B cell (primary cell): ENCODE data around the gene PLCB3. TPM values are rescaled to one million over a fixed set of nuclear protein-coding genes. Genes with fewer than 3 reads are reported as not detected.

Source experiments
- ATAC-seq: fragments of 200-7000 bp; cut with Tn5 transposase; one replicate; pipeline ENCODE4 v1.10.0; 2021; ENCODE audit warnings: low read depth, mild to moderate bottlenecking, moderate number of reproducible peaks, moderate library complexity
- CTCF ChIA-PET: fragments of 350-600 bp; sonication (Branson Sonifier 250); formaldehyde crosslinking; loops from one replicate; lab custom pipeline; 2021; ENCODE audit warnings: antibody characterized with exemption, inconsistent platforms; lab: Charles Lee
- POLR2A ChIA-PET: fragments of 350-600 bp; sonication (Branson Sonifier 250); formaldehyde crosslinking; loops from one replicate; lab custom pipeline; 2021; ENCODE audit warnings: antibody characterized with exemption; lab: Charles Lee
- DNase-seq: peaks from one replicate; pipeline ENCODE4 v3.0.0; 2013
- H2AFZ ChIP-seq: 2 replicates; pipeline ENCODE4 v1.6.1; 2012; ENCODE audit warnings: mild to moderate bottlenecking, low read depth, low read length; ENCODE audit not compliant: insufficient read depth, poor library complexity, severe bottlenecking
- H3K27ac ChIP-seq, 2 donors: 1 replicate in 1 of 2; 2 replicates in 1 of 2; pipeline ENCODE4 v1.5.1; 2012 to 2013; ENCODE audit warnings: low read length in 2 of 2, mild to moderate bottlenecking in 2 of 2, moderate library complexity in 1 of 2
- H3K27me3 ChIP-seq, 4 experiments: fragments of 200-600 bp in 1 of 4; sonication (generic) in 1 of 4; replicated peaks in 1 of 4; 1 replicate in 2 of 4; 2 replicates in 2 of 4; pipeline versions ENCODE4 v1.6.1 to v1.7.0; 2013 to 2016; ENCODE audit warnings: low read length in 3 of 4, mild to moderate bottlenecking in 2 of 4, mixed read lengths in 1 of 4, moderate library complexity in 1 of 4; ENCODE audit not compliant: insufficient read depth in 4 of 4, control insufficient read depth in 3 of 4; ENCODE audit errors: control extremely low read depth in 1 of 4
- H3K36me3 ChIP-seq, 2 experiments: replicated peaks in 1 of 2; 1 replicate in 1 of 2; 2 replicates in 1 of 2; pipeline versions ENCODE4 v1.6.1 to v1.7.1; 2013; ENCODE audit warnings: low read length in 1 of 2; ENCODE audit not compliant: insufficient read depth in 2 of 2, control insufficient read depth in 1 of 2; ENCODE audit errors: control extremely low read depth in 1 of 2, extremely low read depth in 1 of 2
- H3K4me1 ChIP-seq, 2 donors: fragments of 200-600 bp in 1 of 2; sonication (generic) in 1 of 2; 1 replicate in 1 of 2; 2 replicates in 1 of 2; pipeline versions ENCODE4 v1.5.1 to v1.6.1; 2013 to 2017; ENCODE audit warnings: low read length in 2 of 2; ENCODE audit not compliant: control insufficient read depth in 2 of 2, insufficient read depth in 2 of 2
- H3K4me2 ChIP-seq: replicated peaks from 2 replicates; pipeline ENCODE3; 2012; ENCODE audit warnings: mild to moderate bottlenecking, low read depth, low read length; ENCODE audit not compliant: poor library complexity, severe bottlenecking
- H3K4me3 ChIP-seq, 5 experiments: fragments of 200-600 bp in 1 of 5; sonication (generic) in 1 of 5; 1 replicate in 3 of 5; 2 replicates in 2 of 5; pipeline versions ENCODE4 v1.5.1 to v1.7.0; 2011 to 2016; ENCODE audit warnings: low read length in 4 of 5, mild to moderate bottlenecking in 4 of 5, low read depth in 2 of 5, control low read depth in 1 of 5, moderate library complexity in 1 of 5; ENCODE audit not compliant: insufficient read depth in 1 of 5; ENCODE audit errors: control extremely low read depth in 1 of 5, extremely low read depth in 1 of 5
- H3K79me2 ChIP-seq: fragments of 200-600 bp; sonication (generic); one replicate; pipeline ENCODE4 v1.6.0; 2016; ENCODE audit warnings: low read length; ENCODE audit not compliant: control insufficient read depth, insufficient read depth
- H3K9ac ChIP-seq: fragments of 200-600 bp; sonication (generic); 2 replicates; pipeline ENCODE4 v1.6.1; 2017; ENCODE audit warnings: mild to moderate bottlenecking, low read length, moderate library complexity
- H3K9me3 ChIP-seq, 3 donors: one replicate each; pipeline versions ENCODE4 v1.6.1 to v1.7.1; 2013; ENCODE audit warnings: low read length in 2 of 3; ENCODE audit not compliant: control insufficient read depth in 2 of 3, insufficient read depth in 1 of 3; ENCODE audit errors: control extremely low read depth in 1 of 3
- H4K20me1 ChIP-seq: 2 replicates; pipeline ENCODE4 v1.6.0; 2012; ENCODE audit warnings: mild to moderate bottlenecking, low read length; ENCODE audit not compliant: insufficient read depth, control insufficient read depth, poor library complexity, severe bottlenecking
- H3K27ac Mint-ChIP-seq: one replicate; pipeline ENCODE4 v1.8.0; 2021; ENCODE audit warnings: mixed read lengths
- H3K27me3 Mint-ChIP-seq: one replicate; pipeline ENCODE4 v1.8.0; 2021; ENCODE audit warnings: mixed read lengths
- H3K4me1 Mint-ChIP-seq: one replicate; pipeline ENCODE4 v1.8.0; 2021; ENCODE audit warnings: mixed read lengths
- H3K4me3 Mint-ChIP-seq: one replicate; pipeline ENCODE4 v1.8.0; 2021; ENCODE audit warnings: mixed read lengths
- H3K9me3 Mint-ChIP-seq: one replicate; pipeline ENCODE4 v1.8.0; 2022; ENCODE audit warnings: mixed read lengths; ENCODE audit not compliant: insufficient read depth
- EZH2 ChIP-seq: IDR thresholded peaks from 2 replicates; pipeline ENCODE4 v1.6.1; 2012; ENCODE audit warnings: borderline replicate concordance, low read depth, mild to moderate bottlenecking, moderate library complexity, low read length; ENCODE audit not compliant: insufficient read depth, poor library complexity, severe bottlenecking
- WGBS: methylation state at CpG from one replicate; pipeline ENCODE4 v1.1.5; 2013; ENCODE audit warnings: missing lambda C conversion rate; ENCODE audit not compliant: insufficient coverage; 5-methylcytosine and 5-hydroxymethylcytosine counted together
- intact Hi-C: fragments of 100-400 bp; cut with micrococcal nuclease; formaldehyde crosslinking; loops from one replicate; pipeline ENCODE4 v1.10.0; 2022
- polyA plus RNA-seq: library from polyadenylated mRNA; depleted of rRNA; stranded (reverse); fragments of >200 nt; gene quantifications from 2 replicates; pipeline ENCODE4 v1.2.3, GENCODE V29; 2012
- total RNA-seq, 2 donors: library from RNA; stranded (reverse); fragments of 120-200 nt in 1 of 2; gene quantifications; 1 replicate in 1 of 2; 2 replicates in 1 of 2; pipeline versions ENCODE4 v1.2.3 to v1.2.4, GENCODE V29; 2013 to 2022
- TF ChIP-seq, protein P1 (sequence below): fragments of 200-600 bp; IDR thresholded peaks from one replicate; pipeline ENCODE4 v1.8.0; 2022; ENCODE audit warnings: antibody characterized with exemption, mild to moderate bottlenecking

The PLCB3 gene
- total and polyA plus RNA-seq, 2 donors (not counting 1 experiment from before 2014, with no cell fraction given), result 3.0 to 8.1 TPM

DNA sequence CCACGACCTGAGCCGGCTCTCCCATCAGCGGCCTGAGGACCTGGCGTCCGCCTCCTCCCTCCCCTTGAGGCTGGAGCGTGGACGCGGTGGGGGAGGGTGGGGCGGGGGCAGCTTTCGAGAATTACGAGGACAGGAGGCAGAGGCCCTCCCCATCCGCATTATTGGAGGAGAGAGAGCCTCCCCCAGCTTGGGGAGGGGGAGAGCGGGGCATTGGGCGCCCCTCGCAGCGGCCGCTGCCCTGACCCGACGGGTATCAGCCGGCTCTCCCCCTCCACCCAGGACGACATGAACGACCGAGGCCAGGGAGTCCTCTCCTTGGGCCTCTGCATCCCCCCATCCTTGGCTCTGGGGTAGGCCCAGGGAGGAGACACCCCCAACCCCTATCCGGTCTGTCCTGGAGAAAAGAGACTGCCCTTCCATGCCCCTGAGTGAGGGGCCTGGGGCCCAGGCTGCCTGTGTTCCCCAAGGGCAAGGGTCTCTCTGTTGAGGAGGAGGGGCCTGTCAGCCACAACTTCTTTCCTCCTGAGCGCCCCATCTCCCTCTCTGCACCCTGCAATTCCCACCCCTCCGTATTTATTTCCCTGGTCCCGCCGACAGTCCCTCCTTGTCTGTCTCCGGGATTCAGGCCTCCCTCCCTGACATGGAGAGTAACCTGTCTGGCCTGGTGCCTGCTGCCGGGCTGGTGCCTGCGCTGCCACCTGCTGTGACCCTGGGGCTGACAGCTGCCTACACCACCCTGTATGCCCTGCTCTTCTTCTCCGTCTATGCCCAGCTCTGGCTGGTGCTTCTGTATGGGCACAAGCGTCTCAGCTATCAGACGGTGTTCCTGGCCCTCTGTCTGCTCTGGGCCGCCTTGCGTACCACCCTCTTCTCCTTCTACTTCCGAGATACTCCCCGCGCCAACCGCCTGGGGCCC is 34.8 kb downstream of the PLCB3 start:
- CTCF ChIA-PET, result interaction anchor here (0.6 to 4.6 kb wide), 10 partner anchors 15 to 82 kb away, joined by 3 to 33 read pairs (median 6); partner anchors contain the start of genes CATSPERZ, FERMT3, PLCB3 and PRDX5
- peaks cover 37% of the 10 kb centered on the region for H3K79me2 ChIP-seq
- peaks cover 6% of the 10 kb centered on the region for H3K27me3 Mint-ChIP-seq
- ATAC-seq, result no peak
- peak overlapping the region; percentile 88 for H3K4me3 Mint-ChIP-seq
- peaks cover 0 to 11% (median 5%) of the 10 kb centered on the region in 4 experiments for H3K27me3 ChIP-seq
- peaks cover 15 to 19% of the 10 kb centered on the region in 2 donors for H3K4me1 ChIP-seq
- DNase-seq, result peak; percentile 56
- H3K27ac ChIP-seq, result peak overlapping the region; percentile 58 to 100
- POLR2A ChIA-PET, result interaction anchor here (1.3 to 5.7 kb wide), 7 partner anchors 14 to 78 kb away, joined by 3 to 67 read pairs (median 6); partner anchors contain the start of genes CATSPERZ, FKBP2, PLCB3 and PRDX5
- H3K4me2 ChIP-seq, result peak overlapping the region; percentile 97
- H3K9ac ChIP-seq, result peak overlapping the region; percentile 100
- WGBS, result 63% methylated on average over 17 of the region's 40 CpGs
- H3K36me3 ChIP-seq, result peaks cover 0 to 7% of the 10 kb centered on the region in 2 experiments
- H3K9me3 ChIP-seq, result peaks cover 0 to 5% (median 0%) of the 10 kb centered on the region in 3 donors
- intact Hi-C loops, result loop anchor here (1.0 to 2.0 kb wide), 7 partner anchors 16 to 101 kb away; partner anchors contain the start of genes DNAJC4, ESRRA, FKBP2 and PPP1R14B
- H3K4me3 ChIP-seq, result peak overlapping the region in 4 of 5 experiments; percentile 84 to 97 (median 93)
- H4K20me1 ChIP-seq, result peaks cover 22% of the 10 kb centered on the region
- TF ChIP-seq, protein P1, sequence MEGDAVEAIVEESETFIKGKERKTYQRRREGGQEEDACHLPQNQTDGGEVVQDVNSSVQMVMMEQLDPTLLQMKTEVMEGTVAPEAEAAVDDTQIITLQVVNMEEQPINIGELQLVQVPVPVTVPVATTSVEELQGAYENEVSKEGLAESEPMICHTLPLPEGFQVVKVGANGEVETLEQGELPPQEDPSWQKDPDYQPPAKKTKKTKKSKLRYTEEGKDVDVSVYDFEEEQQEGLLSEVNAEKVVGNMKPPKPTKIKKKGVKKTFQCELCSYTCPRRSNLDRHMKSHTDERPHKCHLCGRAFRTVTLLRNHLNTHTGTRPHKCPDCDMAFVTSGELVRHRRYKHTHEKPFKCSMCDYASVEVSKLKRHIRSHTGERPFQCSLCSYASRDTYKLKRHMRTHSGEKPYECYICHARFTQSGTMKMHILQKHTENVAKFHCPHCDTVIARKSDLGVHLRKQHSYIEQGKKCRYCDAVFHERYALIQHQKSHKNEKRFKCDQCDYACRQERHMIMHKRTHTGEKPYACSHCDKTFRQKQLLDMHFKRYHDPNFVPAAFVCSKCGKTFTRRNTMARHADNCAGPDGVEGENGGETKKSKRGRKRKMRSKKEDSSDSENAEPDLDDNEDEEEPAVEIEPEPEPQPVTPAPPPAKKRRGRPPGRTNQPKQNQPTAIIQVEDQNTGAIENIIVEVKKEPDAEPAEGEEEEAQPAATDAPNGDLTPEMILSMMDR, result no peak
- no peak for TF ChIP-seq EZH2
- peaks cover 24% of the 10 kb centered on the region for H3K4me1 Mint-ChIP-seq
- H2AFZ ChIP-seq, result peak overlapping the region; percentile 74
- peak overlapping the region; percentile 75 for H3K27ac Mint-ChIP-seq
- no peaks in the 10 kb centered on the region for H3K9me3 Mint-ChIP-seq
